NCI-H187 treated with DMSO at 0.1 percent for 48 hours (cell line): ENCODE results near the gene ABHD1.
A peak's percentile ranks its signal among the peaks of the same experiment; 100 is the strongest.
"Not testable (repeated sequence)": the region's sequence is repeated elsewhere in the genome, so short reads cannot be mapped to it uniquely, and the experiment has no call there.

ENCODE experiments used
- DNase-seq: peaks from one replicate; lab custom pipeline; 2025; lab: John Stamatoyannopoulos, UW

The ABHD1 gene

DNA sequence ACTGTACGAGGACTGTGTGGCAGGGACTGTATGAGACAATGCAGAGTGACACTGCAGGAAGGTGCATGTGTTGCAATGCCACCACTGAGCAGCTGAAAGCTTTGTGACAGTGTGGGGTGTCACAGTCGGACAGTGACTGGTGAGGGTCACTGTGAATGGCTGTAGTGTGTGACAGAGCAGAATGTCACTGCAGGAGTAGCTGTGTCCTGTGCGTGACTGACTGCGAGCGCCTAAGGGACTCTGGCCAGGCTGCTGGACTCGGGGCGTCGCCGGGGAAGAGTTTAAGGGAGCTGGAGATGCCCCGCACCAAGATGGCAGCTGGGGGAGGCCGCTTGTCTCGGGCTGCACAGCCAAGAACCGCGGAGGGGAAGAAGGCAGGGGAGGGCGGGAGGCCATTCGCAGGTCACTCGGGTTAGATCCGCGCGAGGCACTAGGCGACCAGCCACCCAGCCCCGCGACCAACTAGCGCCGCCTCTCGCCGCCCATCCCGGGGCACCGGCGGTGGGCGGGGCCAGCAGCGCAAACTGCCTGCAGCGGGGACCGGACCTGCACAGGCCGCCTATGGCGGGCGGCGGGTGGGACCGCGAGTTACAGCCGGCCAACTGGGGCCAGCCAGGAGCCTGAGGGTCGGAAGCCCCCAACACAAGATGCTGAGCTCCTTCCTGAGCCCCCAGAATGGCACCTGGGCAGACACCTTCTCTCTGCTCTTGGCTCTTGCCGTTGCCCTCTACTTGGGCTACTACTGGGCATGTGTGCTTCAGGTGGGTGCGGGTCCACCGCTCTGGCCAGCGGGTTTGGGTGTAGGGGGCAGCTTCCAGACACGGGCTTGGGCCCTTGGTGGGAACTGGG lies at the start of gene ABHD1:
TSS of gene ABHD1 (plus strand) at position 514 of the 849 bp plus-strand sequence. CDS start at position 648, 134 bp downstream.
- DNase-seq = no peak

DNA sequence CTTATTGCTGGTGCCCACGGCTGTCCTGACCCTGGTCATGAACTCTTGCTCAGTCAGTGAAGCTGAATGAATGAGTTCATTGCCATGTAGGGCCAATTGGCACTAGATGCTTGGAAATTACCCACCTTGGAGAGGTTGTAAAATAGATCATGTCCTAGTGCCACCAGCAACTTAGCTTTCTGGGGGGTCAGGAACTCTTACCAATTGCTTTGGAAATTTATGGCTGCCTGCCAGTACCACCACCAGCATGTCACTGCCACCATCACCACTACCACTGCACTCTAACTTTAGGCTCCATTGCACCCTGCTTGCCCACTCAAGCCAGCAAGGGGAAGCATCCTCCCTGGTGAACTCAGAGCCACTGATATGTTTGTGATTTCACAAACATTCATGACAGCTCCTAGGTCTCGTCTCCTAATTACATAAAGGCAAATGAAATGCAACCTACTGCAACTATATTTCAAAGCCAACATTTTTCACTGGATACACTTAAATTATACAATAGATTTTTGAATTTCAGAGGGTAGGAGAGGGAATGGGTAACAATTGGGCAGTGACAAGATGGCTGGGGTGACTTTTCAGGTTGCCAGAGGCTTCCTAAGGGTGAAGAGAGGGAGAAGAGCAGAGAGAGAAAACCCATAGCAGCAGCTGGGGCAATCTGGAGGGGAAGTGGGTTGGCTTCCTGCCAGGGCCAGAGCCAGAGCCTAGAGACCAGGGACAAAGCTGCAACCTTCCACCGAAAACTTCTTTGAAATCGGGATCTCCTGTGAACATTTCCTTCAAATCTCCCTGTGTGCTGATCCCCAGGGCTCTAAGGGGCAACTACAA lies 48.7 kb upstream of the ABHD1 start:
- no peak for DNase-seq

DNA sequence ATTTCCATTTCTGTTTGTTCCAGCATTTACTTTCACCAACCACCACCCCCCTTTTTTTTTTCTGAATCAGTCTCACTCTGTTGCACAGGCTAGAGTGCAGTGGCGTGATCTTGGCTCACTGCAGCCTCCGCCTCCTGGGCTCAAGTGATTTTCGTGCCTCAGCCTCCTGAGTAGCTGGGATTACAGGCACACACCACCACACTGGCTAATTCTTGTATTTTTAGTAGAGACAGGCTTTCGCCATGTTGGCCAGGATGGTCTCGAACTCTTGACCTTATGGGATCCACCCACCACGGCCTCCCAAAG lies 48.1 kb upstream of the ABHD1 start:
- DNase-seq = not testable (repeated sequence)

DNA sequence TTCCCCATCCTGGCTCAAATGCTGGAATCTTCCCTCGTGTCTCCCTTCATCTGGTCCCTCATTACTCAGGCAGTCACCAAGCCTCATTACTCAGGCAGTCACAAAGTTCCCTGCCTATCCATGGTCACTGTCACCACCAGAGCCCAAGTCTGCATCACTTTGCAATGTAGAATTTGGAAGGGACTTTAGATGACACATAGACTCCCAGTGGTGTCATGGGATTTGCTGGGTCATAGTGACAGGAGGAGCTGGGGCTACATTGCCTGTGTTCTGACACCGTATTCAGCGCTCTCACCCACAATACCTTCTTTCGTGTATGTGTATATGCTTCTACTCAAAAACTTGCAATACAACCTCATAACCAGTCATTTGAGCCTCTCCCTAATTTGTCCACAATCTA lies 47.3 kb upstream of the ABHD1 start:
- no peak for DNase-seq

DNA sequence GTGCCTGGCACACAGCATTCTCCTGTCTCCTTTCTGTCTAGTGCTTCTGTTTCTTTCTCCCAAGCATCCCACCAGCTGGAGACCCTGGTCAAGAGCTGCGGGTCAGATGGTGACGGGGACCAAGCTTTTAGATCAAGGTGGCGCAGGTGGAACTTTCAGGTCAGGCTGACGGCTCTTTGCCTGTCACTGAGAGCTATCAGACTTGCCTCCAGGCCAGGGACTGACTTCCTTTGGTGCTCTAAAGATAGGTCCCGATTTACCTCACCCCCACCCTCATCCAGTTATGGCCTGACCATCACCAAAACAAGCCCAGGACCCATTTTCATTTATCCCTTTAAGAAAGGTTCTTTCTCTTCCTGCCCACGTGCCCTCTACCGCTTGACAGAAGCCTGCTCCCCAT lies 46.4 kb upstream of the ABHD1 start:
- DNase-seq = no peak

DNA sequence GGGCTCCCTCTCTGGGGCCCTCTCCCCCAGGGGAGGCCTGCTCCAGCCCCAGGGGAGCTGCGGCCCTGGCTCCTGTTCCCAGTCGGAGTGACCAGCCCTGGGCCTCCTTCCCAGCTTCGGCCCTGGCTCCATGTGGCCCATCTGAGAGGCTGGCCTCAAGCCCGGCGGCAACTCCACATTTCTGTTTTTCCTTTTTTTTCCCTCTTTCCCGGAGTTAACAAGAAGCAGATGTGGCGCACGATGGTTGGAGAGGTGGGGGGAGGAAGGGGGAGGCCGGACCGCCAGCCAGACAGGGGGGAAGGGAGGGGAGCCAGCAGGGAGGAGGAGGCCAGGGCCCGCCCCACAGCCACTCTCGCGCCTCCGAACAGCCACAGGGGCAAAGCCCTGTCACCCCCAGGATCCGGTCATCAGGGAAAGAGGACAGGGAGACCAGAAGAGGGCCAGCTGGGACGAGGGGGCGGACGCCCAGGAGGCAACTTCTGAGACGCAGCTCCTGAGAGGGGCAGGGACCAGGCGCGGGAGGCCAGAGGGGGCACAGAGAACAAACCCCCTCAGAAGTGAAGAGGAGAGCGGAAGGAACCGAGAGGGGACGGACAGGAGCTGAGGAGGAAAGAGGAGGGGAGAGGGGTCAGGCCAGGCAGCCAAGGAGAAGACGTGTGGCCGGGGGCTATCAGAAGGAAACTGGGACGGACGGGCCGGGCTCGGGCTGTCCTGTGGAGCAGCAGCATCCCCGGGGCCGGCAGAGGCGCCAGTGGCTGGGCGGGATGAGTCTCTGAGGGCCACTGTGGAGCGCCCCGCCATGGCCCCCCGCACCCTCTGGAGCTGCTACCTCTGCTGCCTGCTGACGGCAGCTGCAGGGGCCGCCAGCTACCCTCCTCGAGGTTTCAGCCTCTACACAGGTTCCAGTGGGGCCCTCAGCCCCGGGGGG lies 45.1 kb upstream of the ABHD1 start, which contains the start of gene EMILIN1:
TSS of gene EMILIN1 (plus strand) at position 349 of the 928 bp plus-strand sequence. CDS start at position 800, 451 bp downstream.
- no peak for DNase-seq

DNA sequence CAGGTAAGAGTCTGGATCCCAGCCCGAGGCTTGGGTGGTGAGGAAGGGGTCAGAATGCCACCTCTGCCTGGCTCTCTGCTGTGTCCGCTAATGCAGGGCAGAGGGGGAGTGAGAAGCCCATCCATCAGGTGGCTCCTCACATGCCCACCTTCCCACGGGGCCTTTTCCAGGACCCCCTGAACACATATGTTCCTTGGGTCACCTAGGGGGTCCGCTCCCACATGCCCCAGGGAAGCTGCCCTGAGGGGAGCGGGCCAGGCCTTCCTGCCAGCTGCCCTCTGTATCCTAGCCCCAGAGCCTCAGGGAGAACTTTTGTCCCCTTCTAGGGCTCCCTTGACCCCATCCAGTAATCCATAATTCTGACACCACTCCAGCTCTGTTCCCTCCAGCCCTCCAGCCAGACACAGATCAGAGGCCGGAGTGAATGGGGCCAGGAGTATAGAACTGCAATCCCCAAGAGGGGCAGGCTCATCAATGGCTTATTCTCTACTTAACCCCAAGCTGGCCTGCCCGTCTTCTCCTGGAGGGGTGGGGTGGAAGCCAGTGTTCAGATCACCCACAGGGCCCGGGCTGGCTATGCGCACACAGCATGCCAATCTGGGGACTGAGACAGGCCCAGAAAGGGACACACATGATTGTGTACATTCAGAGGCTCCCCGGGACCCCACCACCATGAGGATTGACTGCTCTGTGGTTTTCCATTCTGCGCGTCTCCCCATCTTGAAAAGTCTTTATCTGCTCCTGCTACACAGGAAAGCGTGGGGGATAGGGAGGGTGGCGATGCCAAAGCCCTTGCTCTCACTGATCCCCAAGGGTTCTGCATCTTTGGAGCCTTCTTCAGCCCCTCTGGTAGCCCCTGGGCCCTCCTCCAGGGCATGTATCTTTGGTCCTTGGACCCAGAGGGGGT lies 44.1 kb upstream of the ABHD1 start:
- no peak for DNase-seq

DNA sequence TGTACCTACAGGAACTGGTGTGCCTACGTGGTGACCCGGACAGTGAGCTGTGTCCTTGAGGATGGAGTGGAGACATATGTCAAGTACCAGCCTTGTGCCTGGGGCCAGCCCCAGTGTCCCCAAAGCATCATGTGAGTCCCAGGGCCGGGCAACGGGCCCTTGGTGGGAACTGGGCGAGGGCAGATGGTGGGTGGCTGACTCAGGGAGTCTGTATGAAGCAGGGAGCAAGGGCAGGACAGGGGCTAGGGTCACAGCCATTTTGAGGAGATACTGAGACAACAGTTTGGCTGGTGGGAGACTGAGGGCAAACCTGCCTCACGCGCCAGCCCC lies 43.5 kb upstream of the ABHD1 start:
- DNase-seq = no peak

DNA sequence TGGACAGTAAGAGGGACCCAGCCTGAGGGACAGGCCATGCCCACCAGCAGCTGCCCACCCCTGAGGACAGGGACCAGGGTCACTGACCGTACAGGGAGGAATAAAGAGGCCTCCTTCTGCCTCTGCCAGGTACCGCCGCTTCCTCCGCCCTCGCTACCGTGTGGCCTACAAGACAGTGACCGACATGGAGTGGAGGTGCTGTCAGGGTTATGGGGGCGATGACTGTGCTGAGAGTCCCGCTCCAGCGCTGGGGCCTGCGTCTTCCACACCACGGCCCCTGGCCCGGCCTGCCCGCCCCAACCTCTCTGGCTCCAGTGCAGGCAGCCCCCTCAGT lies 43.0 kb upstream of the ABHD1 start:
- no peak for DNase-seq

DNA sequence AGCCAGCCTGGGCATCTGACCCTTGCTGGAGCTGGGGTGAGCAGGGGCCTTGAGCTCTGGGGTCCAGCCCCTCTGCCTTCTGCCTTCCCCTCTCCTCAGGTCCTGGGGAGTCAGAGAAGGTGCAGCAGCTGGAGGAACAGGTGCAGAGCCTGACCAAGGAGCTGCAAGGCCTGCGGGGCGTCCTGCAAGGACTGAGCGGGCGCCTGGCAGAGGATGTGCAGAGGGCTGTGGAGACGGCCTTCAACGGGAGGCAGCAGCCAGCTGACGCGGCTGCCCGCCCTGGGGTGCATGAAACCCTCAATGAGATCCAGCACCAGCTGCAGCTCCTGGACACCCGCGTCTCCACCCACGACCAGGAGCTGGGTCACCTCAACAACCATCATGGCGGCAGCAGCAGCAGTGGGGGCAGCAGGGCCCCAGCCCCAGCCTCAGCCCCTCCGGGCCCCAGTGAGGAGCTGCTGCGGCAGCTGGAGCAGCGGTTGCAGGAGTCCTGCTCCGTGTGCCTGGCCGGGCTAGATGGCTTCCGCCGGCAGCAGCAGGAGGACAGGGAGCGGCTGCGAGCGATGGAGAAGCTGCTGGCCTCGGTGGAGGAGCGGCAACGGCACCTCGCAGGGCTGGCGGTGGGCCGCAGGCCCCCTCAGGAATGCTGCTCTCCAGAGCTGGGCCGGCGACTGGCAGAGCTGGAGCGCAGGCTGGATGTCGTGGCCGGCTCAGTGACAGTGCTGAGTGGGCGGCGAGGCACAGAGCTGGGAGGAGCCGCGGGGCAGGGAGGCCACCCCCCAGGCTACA lies 41.4 kb upstream of the ABHD1 start:
- DNase-seq = no peak

DNA sequence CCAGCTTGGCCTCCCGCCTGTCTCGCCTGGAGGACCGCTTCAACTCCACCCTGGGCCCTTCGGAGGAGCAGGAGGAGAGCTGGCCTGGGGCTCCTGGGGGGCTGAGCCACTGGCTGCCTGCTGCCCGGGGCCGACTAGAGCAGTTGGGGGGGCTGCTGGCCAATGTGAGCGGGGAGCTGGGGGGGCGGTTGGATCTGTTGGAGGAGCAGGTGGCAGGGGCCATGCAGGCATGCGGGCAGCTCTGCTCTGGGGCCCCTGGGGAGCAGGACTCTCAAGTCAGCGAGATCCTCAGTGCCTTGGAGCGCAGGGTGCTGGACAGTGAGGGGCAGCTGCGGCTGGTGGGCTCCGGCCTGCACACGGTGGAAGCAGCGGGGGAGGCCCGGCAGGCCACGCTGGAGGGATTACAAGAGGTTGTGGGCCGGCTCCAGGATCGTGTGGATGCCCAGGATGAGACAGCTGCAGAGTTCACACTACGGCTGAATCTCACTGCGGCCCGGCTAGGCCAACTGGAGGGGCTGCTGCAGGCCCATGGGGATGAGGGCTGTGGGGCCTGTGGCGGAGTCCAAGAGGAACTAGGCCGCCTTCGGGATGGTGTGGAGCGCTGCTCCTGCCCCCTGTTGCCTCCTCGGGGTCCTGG lies 40.7 kb upstream of the ABHD1 start:
- DNase-seq = no peak

DNA sequence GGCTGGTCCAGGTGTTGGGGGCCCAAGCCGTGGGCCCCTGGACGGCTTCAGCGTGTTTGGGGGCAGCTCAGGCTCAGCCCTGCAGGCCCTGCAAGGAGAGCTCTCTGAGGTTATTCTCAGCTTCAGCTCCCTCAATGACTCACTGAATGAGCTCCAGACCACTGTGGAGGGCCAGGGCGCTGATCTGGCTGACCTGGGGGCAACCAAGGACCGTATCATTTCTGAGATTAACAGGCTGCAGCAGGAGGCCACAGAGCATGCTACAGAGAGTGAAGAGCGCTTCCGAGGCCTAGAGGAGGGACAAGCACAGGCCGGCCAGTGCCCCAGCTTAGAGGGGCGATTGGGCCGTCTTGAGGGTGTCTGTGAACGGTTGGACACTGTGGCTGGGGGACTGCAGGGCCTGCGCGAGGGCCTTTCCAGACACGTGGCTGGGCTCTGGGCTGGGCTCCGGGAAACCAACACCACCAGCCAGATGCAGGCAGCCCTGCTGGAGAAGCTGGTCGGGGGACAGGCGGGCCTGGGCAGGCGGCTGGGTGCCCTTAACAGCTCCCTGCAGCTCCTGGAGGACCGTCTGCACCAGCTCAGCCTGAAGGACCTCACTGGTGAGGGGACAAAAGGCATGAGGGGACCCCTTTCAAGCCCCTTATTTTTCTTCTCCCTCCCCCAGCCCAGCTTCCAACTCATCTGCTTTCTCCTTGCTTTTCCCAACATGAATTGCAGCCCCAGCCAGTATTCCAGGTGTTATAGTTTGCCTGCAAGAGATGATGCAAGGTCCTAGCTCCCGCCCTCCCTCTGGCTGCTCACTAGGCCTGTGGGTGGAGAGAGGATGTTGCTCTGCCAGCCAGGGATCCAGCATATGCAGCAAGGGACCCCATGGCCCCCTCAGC lies 40.0 kb upstream of the ABHD1 start:
- DNase-seq = no peak

DNA sequence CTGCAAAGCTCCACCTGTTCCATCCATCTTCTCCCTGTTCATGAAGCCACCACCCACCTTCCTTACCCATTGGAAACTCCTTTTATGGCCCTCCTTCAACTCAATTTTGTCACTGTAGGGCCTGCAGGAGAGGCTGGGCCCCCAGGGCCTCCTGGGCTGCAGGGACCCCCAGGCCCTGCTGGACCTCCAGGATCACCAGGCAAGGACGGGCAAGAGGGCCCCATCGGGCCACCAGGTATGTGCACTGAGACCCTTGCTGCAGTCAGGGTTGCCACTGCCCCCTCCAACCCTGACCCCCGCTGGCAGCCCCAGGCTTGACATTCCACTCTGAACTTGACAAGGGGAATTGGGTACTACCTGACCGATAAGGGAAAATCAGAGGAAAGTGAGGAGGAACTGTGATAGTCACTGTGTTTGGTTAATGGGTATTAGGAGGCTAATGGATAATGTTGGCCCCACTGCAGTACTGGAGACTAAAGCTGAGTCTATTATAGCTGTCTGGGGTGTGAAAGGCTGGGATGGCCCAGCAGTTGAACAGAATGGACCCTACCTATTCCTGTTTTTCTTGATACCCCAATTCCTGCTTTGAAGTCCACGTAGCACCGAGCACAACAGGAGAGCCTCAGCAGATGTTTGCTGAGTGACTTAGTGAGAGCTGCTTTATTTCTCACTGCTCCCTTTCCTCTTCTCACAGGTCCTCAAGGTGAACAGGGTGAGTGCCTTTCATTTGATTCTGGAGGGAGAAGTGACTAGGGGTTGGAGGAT lies 39.1 kb upstream of the ABHD1 start:
- no peak for DNase-seq

DNA sequence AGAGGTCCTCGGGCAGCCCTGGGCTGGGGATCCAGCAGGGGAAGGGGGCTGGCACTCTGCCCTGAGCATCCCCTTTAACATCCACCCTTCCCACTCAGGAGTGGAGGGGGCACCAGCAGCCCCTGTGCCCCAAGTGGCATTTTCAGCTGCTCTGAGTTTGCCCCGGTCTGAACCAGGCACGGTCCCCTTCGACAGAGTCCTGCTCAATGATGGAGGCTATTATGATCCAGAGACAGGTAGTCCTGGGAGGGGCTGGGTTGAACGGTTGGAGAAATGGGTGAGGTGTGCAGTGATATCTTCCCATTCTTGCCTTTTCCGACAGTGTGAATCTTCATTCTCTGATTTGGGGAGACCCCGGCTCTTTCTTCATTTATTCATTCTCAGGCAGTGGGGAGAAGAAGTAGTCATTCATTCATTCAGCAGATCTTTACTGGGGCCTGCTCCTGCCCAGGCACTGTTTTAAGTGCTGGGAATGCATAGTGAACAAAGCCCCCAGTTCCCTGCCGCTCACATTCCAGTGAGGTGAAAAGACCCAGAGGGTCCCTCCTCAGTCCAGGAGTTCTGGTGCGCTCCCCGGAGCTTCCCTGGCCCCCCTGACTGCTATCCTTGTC lies 38.4 kb upstream of the ABHD1 start:
- DNase-seq = no peak

DNA sequence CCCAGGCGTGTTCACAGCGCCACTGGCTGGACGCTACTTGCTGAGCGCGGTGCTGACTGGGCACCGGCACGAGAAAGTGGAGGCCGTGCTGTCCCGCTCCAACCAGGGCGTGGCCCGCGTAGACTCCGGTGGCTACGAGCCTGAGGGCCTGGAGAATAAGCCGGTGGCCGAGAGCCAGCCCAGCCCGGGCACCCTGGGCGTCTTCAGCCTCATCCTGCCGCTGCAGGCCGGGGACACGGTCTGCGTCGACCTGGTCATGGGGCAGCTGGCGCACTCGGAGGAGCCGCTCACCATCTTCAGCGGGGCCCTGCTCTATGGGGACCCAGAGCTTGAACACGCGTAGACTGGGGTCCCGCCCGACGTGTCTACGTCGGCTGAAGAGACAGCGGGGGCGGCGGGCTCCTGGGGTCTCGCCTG lies 37.9 kb upstream of the ABHD1 start:
- DNase-seq = no peak

DNA sequence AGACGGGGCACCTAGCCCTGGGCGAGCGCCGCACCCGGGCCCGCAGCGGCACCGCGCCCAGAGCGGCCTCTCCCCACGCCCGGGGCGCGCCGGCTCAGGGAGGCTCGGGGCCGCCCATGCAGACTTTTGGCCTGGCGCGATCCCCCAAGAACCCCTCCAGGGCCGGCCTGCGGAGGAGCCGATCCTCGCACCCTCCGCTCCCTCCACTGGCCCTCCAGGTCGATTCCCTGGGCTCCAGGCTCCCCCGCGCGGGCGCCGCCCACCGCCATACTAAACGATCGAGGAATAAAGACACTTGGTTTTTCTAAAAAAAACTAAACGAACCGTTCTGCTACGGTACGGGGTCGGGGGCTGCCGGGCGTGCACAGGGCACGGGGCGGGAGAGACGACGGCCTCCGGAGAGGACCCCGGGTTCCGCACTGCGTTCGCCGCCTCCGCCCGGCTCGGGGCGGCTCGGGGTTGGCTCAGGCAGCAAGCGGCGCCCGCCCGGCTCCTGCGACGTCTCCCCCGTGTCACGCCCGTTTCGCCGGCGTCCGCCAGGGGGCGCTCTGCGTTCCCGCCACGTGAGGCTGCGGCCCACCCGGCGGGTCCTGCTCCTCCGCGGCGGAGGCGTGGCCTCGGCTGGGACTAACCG lies 37.4 kb upstream of the ABHD1 start:
- DNase-seq = peak; percentile 58
